ENCODE measurements around the gene RNF121.

Gene RNF121

GRCh38 chr11:71997594-71997993 is 68.7 kb downstream of the RNF121 start:
- Histone ChIP-seq H3K9ac (ENCODE audit: low read depth in 1 of 2, low read length in 2 of 2) (no peak overlapping the region), H3K9me3 (ENCODE audit: control insufficient read depth in 2 of 2, low read length in 2 of 2) (no peaks in the 10 kb centered on the region), H3K27ac (ENCODE audit: low read depth in 2 of 2, low read length in 2 of 2) (no peak overlapping the region), H3K36me3 (ENCODE audit: control insufficient read depth in 2 of 2, insufficient read depth in 2 of 2, low read length in 2 of 2) (peaks cover 10 to 17% of the 10 kb centered on the region in 2 donors), H3K27me3 (ENCODE audit: control insufficient read depth in 2 of 2, insufficient read depth in 2 of 2, low read length in 2 of 2) (no peaks in the 10 kb centered on the region), H3K4me3 (ENCODE audit: low read length in 2 of 2) (no peak overlapping the region), H3K4me1 (ENCODE audit: control insufficient read depth in 2 of 2, insufficient read depth in 2 of 2, low read length in 2 of 2) (peaks cover 7 to 11% of the 10 kb centered on the region in 2 donors)

GRCh38 chr11:71998061-71998460 is 69.2 kb downstream of the RNF121 start:
- peaks cover 15 to 21% of the 10 kb centered on the region in 2 donors for H3K36me3 ChIP-seq (ENCODE audit: control insufficient read depth in 2 of 2, insufficient read depth in 2 of 2, low read length in 2 of 2)
- no peak overlapping the region for H3K4me3 ChIP-seq (ENCODE audit: low read length in 2 of 2)
- no peak overlapping the region for H3K9ac ChIP-seq (ENCODE audit: low read depth in 1 of 2, low read length in 2 of 2)
- H3K27ac ChIP-seq (ENCODE audit: low read depth in 2 of 2, low read length in 2 of 2) = no peak overlapping the region
- H3K9me3 ChIP-seq (ENCODE audit: control insufficient read depth in 2 of 2, low read length in 2 of 2) = no peaks in the 10 kb centered on the region
- no peaks in the 10 kb centered on the region for H3K27me3 ChIP-seq (ENCODE audit: control insufficient read depth in 2 of 2, insufficient read depth in 2 of 2, low read length in 2 of 2)
- H3K4me1 ChIP-seq (ENCODE audit: control insufficient read depth in 2 of 2, insufficient read depth in 2 of 2, low read length in 2 of 2) = peaks cover 7 to 11% of the 10 kb centered on the region in 2 donors

GRCh38 chr11:71998649-71999310 is 69.9 kb downstream of the RNF121 start, which contains the start of gene IL18BP:
Gene IL18BP (plus strand): TSS chr11:71998909. CDS start chr11:71999985, 1,076 bp downstream.
- Histone ChIP-seq H3K36me3 (ENCODE audit: control insufficient read depth in 2 of 2, insufficient read depth in 2 of 2, low read length in 2 of 2) (peaks cover 22 to 28% of the 10 kb centered on the region in 2 donors), H3K4me1 (ENCODE audit: control insufficient read depth in 2 of 2, insufficient read depth in 2 of 2, low read length in 2 of 2) (peaks cover 7 to 11% of the 10 kb centered on the region in 2 donors), H3K27ac (ENCODE audit: low read depth in 2 of 2, low read length in 2 of 2) (peak within 1 kb of the TSS; percentile 21 to 33), H3K27me3 (ENCODE audit: control insufficient read depth in 2 of 2, insufficient read depth in 2 of 2, low read length in 2 of 2) (no peaks in the 10 kb centered on the region), H3K9me3 (ENCODE audit: control insufficient read depth in 2 of 2, low read length in 2 of 2) (no peaks in the 10 kb centered on the region), H3K4me3 (ENCODE audit: low read length in 2 of 2) (peak within 1 kb of the TSS in 1 of 2 donors; percentile 34), H3K9ac (ENCODE audit: low read depth in 1 of 2, low read length in 2 of 2) (peak within 1 kb of the TSS in 1 of 2 donors; percentile 20)

GRCh38 chr11:71999362-71999761 is 70.5 kb downstream of the RNF121 start:
- H3K27ac ChIP-seq (ENCODE audit: low read depth in 2 of 2, low read length in 2 of 2) = peak overlapping the region; percentile 21 to 33
- peaks cover 7 to 11% of the 10 kb centered on the region in 2 donors for H3K4me1 ChIP-seq (ENCODE audit: control insufficient read depth in 2 of 2, insufficient read depth in 2 of 2, low read length in 2 of 2)

GRCh38 chr11:71999798-72000197 is 71.0 kb downstream of the RNF121 start:
- Histone ChIP-seq H3K27me3 (ENCODE audit: control insufficient read depth in 2 of 2, insufficient read depth in 2 of 2, low read length in 2 of 2) (no peaks in the 10 kb centered on the region), H3K4me3 (ENCODE audit: low read length in 2 of 2) (peak overlapping the region in 1 of 2 donors; percentile 34), H3K9ac (ENCODE audit: low read depth in 1 of 2, low read length in 2 of 2) (no peak overlapping the region), H3K9me3 (ENCODE audit: control insufficient read depth in 2 of 2, low read length in 2 of 2) (no peaks in the 10 kb centered on the region), H3K36me3 (ENCODE audit: control insufficient read depth in 2 of 2, insufficient read depth in 2 of 2, low read length in 2 of 2) (peaks cover 32 to 39% of the 10 kb centered on the region in 2 donors), H3K27ac (ENCODE audit: low read depth in 2 of 2, low read length in 2 of 2) (peak overlapping the region in 1 of 2 donors; percentile 33), H3K4me1 (ENCODE audit: control insufficient read depth in 2 of 2, insufficient read depth in 2 of 2, low read length in 2 of 2) (peaks cover 7 to 11% of the 10 kb centered on the region in 2 donors)

More at GRCh38 chr11:71999362-71999761, 70.5 kb downstream of the RNF121 start:
- Histone ChIP-seq H3K4me3 (ENCODE audit: low read length in 2 of 2) (peak overlapping the region in 1 of 2 donors; percentile 34), H3K9ac (ENCODE audit: low read depth in 1 of 2, low read length in 2 of 2) (peak overlapping the region in 1 of 2 donors; percentile 20), H3K9me3 (ENCODE audit: control insufficient read depth in 2 of 2, low read length in 2 of 2) (no peaks in the 10 kb centered on the region), H3K27me3 (ENCODE audit: control insufficient read depth in 2 of 2, insufficient read depth in 2 of 2, low read length in 2 of 2) (no peaks in the 10 kb centered on the region), H3K36me3 (ENCODE audit: control insufficient read depth in 2 of 2, insufficient read depth in 2 of 2, low read length in 2 of 2) (peaks cover 28 to 34% of the 10 kb centered on the region in 2 donors)

- H3K9me3 ChIP-seq (ENCODE audit: control insufficient read depth in 2 of 2, low read length in 2 of 2) = no peaks in the 10 kb centered on the region
- no peaks in the 10 kb centered on the region for H3K27me3 ChIP-seq (ENCODE audit: control insufficient read depth in 2 of 2, insufficient read depth in 2 of 2, low read length in 2 of 2)
- no peak overlapping the region for H3K4me3 ChIP-seq (ENCODE audit: low read length in 2 of 2)
- H3K27ac ChIP-seq (ENCODE audit: low read depth in 2 of 2, low read length in 2 of 2) = peak overlapping the region in 1 of 2 donors; percentile 33
- peaks cover 7 to 11% of the 10 kb centered on the region in 2 donors for H3K4me1 ChIP-seq (ENCODE audit: control insufficient read depth in 2 of 2, insufficient read depth in 2 of 2, low read length in 2 of 2)
- H3K36me3 ChIP-seq (ENCODE audit: control insufficient read depth in 2 of 2, insufficient read depth in 2 of 2, low read length in 2 of 2) = peaks cover 38 to 44% of the 10 kb centered on the region in 2 donors
- H3K9ac ChIP-seq (ENCODE audit: low read depth in 1 of 2, low read length in 2 of 2) = no peak overlapping the region
Observed at GRCh38 chr11:72000202-72000867, 71.5 kb downstream of the RNF121 start.

- Histone ChIP-seq H3K4me1 (ENCODE audit: control insufficient read depth in 2 of 2, insufficient read depth in 2 of 2, low read length in 2 of 2) (peaks cover 7 to 11% of the 10 kb centered on the region in 2 donors), H3K4me3 (ENCODE audit: low read length in 2 of 2) (no peak overlapping the region), H3K27ac (ENCODE audit: low read depth in 2 of 2, low read length in 2 of 2) (no peak overlapping the region), H3K27me3 (ENCODE audit: control insufficient read depth in 2 of 2, insufficient read depth in 2 of 2, low read length in 2 of 2) (no peaks in the 10 kb centered on the region), H3K36me3 (ENCODE audit: control insufficient read depth in 2 of 2, insufficient read depth in 2 of 2, low read length in 2 of 2) (peaks cover 47 to 54% of the 10 kb centered on the region in 2 donors), H3K9ac (ENCODE audit: low read depth in 1 of 2, low read length in 2 of 2) (no peak overlapping the region), H3K9me3 (ENCODE audit: control insufficient read depth in 2 of 2, low read length in 2 of 2) (no peaks in the 10 kb centered on the region)
Observed at GRCh38 chr11:72001285-72001684, 72.4 kb downstream of the RNF121 start.

- Histone ChIP-seq H3K36me3 (ENCODE audit: control insufficient read depth in 2 of 2, insufficient read depth in 2 of 2, low read length in 2 of 2) (peaks cover 54 to 57% of the 10 kb centered on the region in 2 donors), H3K4me1 (ENCODE audit: control insufficient read depth in 2 of 2, insufficient read depth in 2 of 2, low read length in 2 of 2) (peaks cover 7 to 11% of the 10 kb centered on the region in 2 donors), H3K27ac (ENCODE audit: low read depth in 2 of 2, low read length in 2 of 2) (no peak overlapping the region), H3K9ac (ENCODE audit: low read depth in 1 of 2, low read length in 2 of 2) (no peak overlapping the region), H3K27me3 (ENCODE audit: control insufficient read depth in 2 of 2, insufficient read depth in 2 of 2, low read length in 2 of 2) (no peaks in the 10 kb centered on the region), H3K4me3 (ENCODE audit: low read length in 2 of 2) (no peak overlapping the region), H3K9me3 (ENCODE audit: control insufficient read depth in 2 of 2, low read length in 2 of 2) (no peaks in the 10 kb centered on the region)
Observed at GRCh38 chr11:72001834-72002591, 73.2 kb downstream of the RNF121 start.

GRCh38 chr11:72002841-72003775 is 74.3 kb downstream of the RNF121 start:
- peaks cover 7 to 11% of the 10 kb centered on the region in 2 donors for H3K4me1 ChIP-seq (ENCODE audit: control insufficient read depth in 2 of 2, insufficient read depth in 2 of 2, low read length in 2 of 2)
- no peak overlapping the region for H3K4me3 ChIP-seq (ENCODE audit: low read length in 2 of 2)
- H3K9ac ChIP-seq (ENCODE audit: low read depth in 1 of 2, low read length in 2 of 2) = no peak overlapping the region
- H3K27me3 ChIP-seq (ENCODE audit: control insufficient read depth in 2 of 2, insufficient read depth in 2 of 2, low read length in 2 of 2) = no peaks in the 10 kb centered on the region
- H3K27ac ChIP-seq (ENCODE audit: low read depth in 2 of 2, low read length in 2 of 2) = no peak overlapping the region
- H3K9me3 ChIP-seq (ENCODE audit: control insufficient read depth in 2 of 2, low read length in 2 of 2) = no peaks in the 10 kb centered on the region
- H3K36me3 ChIP-seq (ENCODE audit: control insufficient read depth in 2 of 2, insufficient read depth in 2 of 2, low read length in 2 of 2) = peaks cover 64 to 66% of the 10 kb centered on the region in 2 donors

Data from mucosa of rectum (tissue), 2 donors.